Gastrocnemius medialis (tissue), 4 donors: ENCODE results near the gene ICAM5. TPM values are rescaled to one million over a fixed set of nuclear protein-coding genes. Genes with fewer than 3 reads are reported as not detected.
A peak's percentile ranks its signal among the peaks of the same experiment; 100 is the strongest.

Source experiments
- ATAC-seq, 2 donors: fragments of 150-250 bp; one replicate each; pipeline ENCODE4 v1.9.1; 2016
- DNase-seq, 2 donors: peaks; one replicate each; pipeline ENCODE4 v3.0.0-alpha.2; 2019
- H3K27ac ChIP-seq, 4 donors: fragments of 200-600 bp; sonication (generic); 1 replicate in 1 of 4; 2 replicates in 3 of 4; pipeline ENCODE4 v1.5.1; 2016 to 2018; ENCODE audit warnings: mild to moderate bottlenecking in 2 of 4, moderate library complexity in 1 of 4
- H3K27me3 ChIP-seq, 3 donors: fragments of 200-600 bp; sonication (generic) in 2 of 3; 1 replicate in 1 of 3; 2 replicates in 2 of 3; pipeline versions ENCODE4 v1.5.1 to v1.6.0; 2016 to 2019; ENCODE audit warnings: mild to moderate bottlenecking in 1 of 3, moderate library complexity in 1 of 3
- H3K36me3 ChIP-seq, 2 donors: fragments of 200-600 bp; sonication (generic) in 1 of 2; one replicate each; pipeline ENCODE4 v1.5.1; 2017 to 2018
- H3K4me1 ChIP-seq, 2 donors: fragments of 200-600 bp; sonication (generic) in 1 of 2; one replicate each; pipeline ENCODE4 v1.5.1; 2016 to 2017; ENCODE audit warnings: mild to moderate bottlenecking in 2 of 2
- H3K4me3 ChIP-seq, 4 donors: fragments of 200-600 bp; sonication (generic) in 3 of 4; 1 replicate in 1 of 4; 2 replicates in 3 of 4; pipeline ENCODE4 v1.5.1; 2016 to 2019; ENCODE audit warnings: mild to moderate bottlenecking in 2 of 4
- H3K9me3 ChIP-seq, 3 donors: fragments of 200-600 bp; sonication (generic) in 2 of 3; 1 replicate in 1 of 3; 2 replicates in 2 of 3; pipeline ENCODE4 v1.5.1; 2016 to 2019
- POLR2A ChIP-seq, 2 donors: fragments of 450-650 bp; IDR thresholded peaks; one replicate each; pipeline ENCODE4 v1.6.1; 2017; ENCODE audit warnings: antibody characterized with exemption in 2 of 2, mild to moderate bottlenecking in 2 of 2, moderate library complexity in 2 of 2
- in situ Hi-C, 4 donors: fragments of 200-750 bp; cut with MboI; loops; one replicate each; pipeline versions ENCODE4 v1.15.0 to v1.8.0; 2017; ENCODE audit warnings: low sequenced_read_pairs in 4 of 4
- intact Hi-C: fragments of 100-400 bp; cut with DNase I; formaldehyde crosslinking; loops from one replicate; pipeline ENCODE4 v1.15.1; 2023; ENCODE audit warnings: low total_unique reads
- total RNA-seq, 4 donors: library from RNA; depleted of rRNA; stranded (reverse); fragments of >200 nt; gene quantifications; one replicate each; pipeline versions ENCODE4 v1.1.0 to v1.2.3, GENCODE V29; 2016
- TF ChIP-seq, protein P1 (sequence below), 5 experiments: fragments of 450-650 bp in 3 of 5; fragments of 200-600 bp in 2 of 5; sonication (generic) in 2 of 5; IDR thresholded peaks in 4 of 5; conservative IDR thresholded peaks in 1 of 5; 1 replicate in 4 of 5; 2 replicates in 1 of 5; pipeline ENCODE4 v1.5.1; 2016 to 2019; ENCODE audit warnings: antibody characterized with exemption in 5 of 5, mild to moderate bottlenecking in 3 of 5, moderate library complexity in 3 of 5

ICAM5 gene
- total RNA-seq, 4 donors from 2014 or later: not detected

DNA sequence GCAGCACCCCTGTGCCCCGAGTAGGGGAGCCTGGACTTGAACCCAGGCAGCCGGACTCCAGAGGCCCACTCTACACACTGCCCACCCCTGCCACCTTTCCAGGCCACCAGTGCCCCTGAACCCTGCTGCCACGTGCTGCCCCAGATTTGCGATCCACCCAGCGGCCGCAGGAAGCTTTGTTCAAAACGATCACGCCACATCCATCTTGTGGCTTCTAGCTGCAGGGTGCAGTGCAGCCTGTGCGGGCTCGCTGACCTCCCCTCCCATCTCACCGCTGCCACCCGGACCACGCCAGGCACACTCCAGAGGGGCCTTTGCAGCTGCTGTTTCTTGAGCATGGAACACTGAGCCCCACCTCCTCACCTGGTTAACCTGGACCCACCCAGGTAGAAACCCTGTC, 39.8 kb downstream of the ICAM5 start:
- Histone ChIP-seq H3K36me3 (peaks cover 0 to 61% of the 10 kb centered on the region in 2 donors), H3K27ac (no peak overlapping the region), H3K9me3 (no peaks in the 10 kb centered on the region), H3K4me1 (peaks cover 15 to 22% of the 10 kb centered on the region in 2 donors), H3K4me3 (no peak overlapping the region), H3K27me3 (no peaks in the 10 kb centered on the region)
- DNase-seq (no peak), ATAC-seq (no peak)
- in situ Hi-C loops: no loop called here
- intact Hi-C loops: no loop called here
- no peak for TF ChIP-seq POLR2A (IDR thresholded peaks at IDR 0.05)
- TF ChIP-seq, protein P1, sequence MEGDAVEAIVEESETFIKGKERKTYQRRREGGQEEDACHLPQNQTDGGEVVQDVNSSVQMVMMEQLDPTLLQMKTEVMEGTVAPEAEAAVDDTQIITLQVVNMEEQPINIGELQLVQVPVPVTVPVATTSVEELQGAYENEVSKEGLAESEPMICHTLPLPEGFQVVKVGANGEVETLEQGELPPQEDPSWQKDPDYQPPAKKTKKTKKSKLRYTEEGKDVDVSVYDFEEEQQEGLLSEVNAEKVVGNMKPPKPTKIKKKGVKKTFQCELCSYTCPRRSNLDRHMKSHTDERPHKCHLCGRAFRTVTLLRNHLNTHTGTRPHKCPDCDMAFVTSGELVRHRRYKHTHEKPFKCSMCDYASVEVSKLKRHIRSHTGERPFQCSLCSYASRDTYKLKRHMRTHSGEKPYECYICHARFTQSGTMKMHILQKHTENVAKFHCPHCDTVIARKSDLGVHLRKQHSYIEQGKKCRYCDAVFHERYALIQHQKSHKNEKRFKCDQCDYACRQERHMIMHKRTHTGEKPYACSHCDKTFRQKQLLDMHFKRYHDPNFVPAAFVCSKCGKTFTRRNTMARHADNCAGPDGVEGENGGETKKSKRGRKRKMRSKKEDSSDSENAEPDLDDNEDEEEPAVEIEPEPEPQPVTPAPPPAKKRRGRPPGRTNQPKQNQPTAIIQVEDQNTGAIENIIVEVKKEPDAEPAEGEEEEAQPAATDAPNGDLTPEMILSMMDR (IDR thresholded peaks at IDR 0.05 in 4 of 5, conservative IDR thresholded peaks at IDR 0.05 in 1 of 5): no peak

DNA sequence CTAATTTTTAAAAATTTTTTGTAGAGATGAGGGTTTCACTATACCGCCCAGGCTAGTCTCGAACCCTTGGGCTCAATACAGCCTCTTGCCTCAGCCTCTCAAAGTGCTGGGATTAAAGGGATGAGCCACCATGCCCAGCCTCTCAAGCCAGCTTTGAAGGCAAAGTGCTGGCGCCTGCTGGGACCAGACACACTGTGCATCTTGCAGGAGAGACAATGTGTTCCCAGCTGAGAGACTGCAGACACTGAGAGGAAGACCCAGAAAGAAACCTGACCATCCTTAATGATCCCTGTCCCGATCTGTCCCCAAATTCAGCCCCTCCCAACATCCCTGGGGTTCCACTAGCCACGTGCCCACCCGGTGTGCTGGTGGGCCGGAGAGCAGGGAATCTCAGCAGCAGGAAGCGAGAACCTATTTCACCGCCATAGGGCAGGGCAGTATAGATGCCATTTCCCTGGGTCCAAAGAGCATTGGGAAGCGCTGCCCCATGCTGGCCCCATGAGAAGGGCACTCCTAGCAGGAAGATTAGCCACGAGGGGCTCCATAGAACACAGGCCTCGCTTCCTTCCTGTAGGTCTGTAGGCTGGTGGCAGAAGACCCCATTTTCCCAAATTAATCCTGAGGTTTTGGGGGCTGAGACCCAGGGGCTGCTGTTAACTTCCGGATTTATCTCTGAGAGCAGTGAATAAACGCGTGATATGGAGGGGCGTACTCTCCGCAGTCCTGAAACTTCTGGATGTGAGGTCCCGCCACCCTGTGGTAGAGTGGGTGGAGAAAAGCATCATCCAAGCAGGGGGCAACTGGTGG, 42.6 kb downstream of the ICAM5 start:
- H3K4me1 ChIP-seq: peaks cover 18 to 23% of the 10 kb centered on the region in 2 donors
- peak overlapping the region; percentile 90 to 98 (median 95) for H3K27ac ChIP-seq
- DNase-seq (no peak), ATAC-seq (no peak)
- H3K27me3 ChIP-seq: no peaks in the 10 kb centered on the region
- no peaks in the 10 kb centered on the region for H3K9me3 ChIP-seq
- H3K4me3 ChIP-seq: peak overlapping the region; percentile 69 to 96 (median 88)
- intact Hi-C loops (loop anchor here (5.0 to 10.0 kb wide), 3 partner anchors 60 to 498 kb away; partner anchors contain the start of genes EIF3G, ICAM1, P2RY11 and PIN1), in situ Hi-C loops (no loop called here)
- TF ChIP-seq, protein P1 (IDR thresholded peaks at IDR 0.05 in 4 of 5, conservative IDR thresholded peaks at IDR 0.05 in 1 of 5): peak in 1 of 5 experiments; percentile 7
- TF ChIP-seq POLR2A (IDR thresholded peaks at IDR 0.05): no peak
- H3K36me3 ChIP-seq: peaks cover 0 to 33% of the 10 kb centered on the region in 2 donors

DNA sequence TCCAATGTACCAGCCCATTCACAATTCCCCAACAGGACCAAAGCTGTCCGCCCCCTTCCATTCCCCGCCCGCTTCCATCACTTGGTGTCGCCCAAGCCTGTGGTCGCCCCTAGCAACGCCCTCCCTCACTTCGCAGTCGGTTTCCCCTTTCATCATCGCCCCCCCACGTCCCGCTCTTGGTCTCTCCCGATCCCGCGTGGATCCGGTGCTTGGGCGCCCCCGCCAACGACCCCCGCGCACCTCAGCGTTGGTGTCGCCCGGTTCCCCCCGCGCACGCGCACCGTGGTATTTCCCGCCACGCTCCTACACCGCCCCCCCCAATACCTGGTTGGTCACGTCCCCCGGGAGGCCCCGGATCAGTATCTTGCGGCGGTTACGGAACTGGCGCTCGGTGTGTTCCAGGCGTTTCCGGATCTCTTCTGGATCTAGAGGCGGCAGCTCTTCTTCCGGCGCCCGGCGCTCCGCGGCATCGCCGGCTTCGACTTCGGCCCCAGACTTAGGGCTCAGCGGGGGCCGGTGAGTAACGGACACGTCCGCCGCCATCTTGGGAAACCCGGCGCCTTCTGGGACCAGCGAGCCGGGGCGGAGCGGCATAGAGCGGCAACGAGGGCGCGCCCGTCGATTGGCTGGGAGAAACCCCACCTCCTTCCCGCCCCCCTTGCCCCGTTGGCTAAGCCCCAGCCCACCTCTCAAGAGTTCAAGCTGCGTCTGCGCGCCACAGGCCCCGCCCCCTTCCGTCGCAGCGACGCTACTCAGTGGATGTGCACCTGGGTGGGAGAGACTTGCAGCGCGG, 43.4 kb downstream of the ICAM5 start, which contains the start of gene RAVER1:
TSS of gene RAVER1 (minus strand) at position 565 of the 793 bp plus-strand sequence. CDS start at position 543, 22 bp downstream.
- Histone ChIP-seq H3K36me3 (peaks cover 0 to 25% of the 10 kb centered on the region in 2 donors), H3K4me3 (peak within 1 kb of the TSS; percentile 69 to 96 (median 88)), H3K27me3 (no peaks in the 10 kb centered on the region), H3K9me3 (no peaks in the 10 kb centered on the region), H3K27ac (peak within 1 kb of the TSS; percentile 90 to 98 (median 95)), H3K4me1 (peaks cover 18 to 23% of the 10 kb centered on the region in 2 donors)
- DNase-seq (peak; percentile 97), ATAC-seq (peak; percentile 90 to 91)
- intact Hi-C loops (loop anchor here (1.0 to 10.0 kb wide), 6 partner anchors 18 to 498 kb away; partner anchors contain the start of genes EIF3G, ICAM1, MRPL4 and P2RY11), in situ Hi-C loops (no loop called here)
- peak; percentile 85 to 94 for TF ChIP-seq POLR2A (IDR thresholded peaks at IDR 0.05)
- TF ChIP-seq, protein P1 (IDR thresholded peaks at IDR 0.05 in 4 of 5, conservative IDR thresholded peaks at IDR 0.05 in 1 of 5): no peak

DNA sequence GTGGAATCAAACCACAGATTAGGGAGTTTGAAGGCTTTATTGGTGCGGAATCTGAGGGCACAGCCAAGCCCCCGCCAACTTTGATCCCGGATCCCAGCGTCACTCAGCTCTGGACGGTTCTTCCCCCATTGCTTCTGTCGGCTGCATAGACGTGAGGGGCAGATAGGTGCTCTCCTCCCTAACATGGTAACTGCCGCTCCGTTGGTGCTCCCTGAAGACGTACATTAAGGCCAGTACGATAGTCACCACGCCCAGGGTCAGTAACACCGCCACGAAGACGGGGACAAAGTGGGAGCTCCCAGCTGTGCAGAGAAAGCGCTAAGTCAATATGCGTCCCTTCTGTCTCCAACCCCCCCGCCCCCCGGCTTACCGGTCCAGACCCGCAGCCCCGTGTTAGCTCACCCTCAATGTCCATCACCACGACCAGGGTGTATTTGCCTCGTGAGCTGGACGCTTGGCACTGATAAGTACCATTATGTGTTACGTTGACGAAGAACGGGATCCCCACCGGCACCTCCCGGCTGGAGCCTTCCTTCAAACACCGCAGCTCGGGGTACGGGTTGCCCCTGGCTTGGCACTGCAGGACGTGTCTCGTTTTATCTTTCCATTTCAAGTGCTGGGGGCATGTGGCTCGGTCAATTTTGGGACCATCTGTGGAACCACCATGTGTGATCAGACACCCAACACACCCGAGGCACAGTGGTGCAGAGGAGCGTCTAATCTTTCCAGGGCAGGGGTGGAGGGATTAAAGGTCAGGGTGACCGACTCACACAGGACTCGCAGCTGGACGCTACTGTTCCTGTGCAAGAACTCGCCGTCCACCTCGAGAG, 44.2 kb downstream of the ICAM5 start:
- DNase-seq (no peak), ATAC-seq (peak in 1 of 2 donors; percentile 4)
- no peak for TF ChIP-seq POLR2A (IDR thresholded peaks at IDR 0.05)
- intact Hi-C loops (loop anchor here (1.0 to 10.0 kb wide), 6 partner anchors 19 to 499 kb away; partner anchors contain the start of genes EIF3G, ICAM1, MRPL4 and P2RY11), in situ Hi-C loops (no loop called here)
- Histone ChIP-seq H3K4me1 (peaks cover 18 to 23% of the 10 kb centered on the region in 2 donors), H3K4me3 (peak overlapping the region; percentile 69 to 96 (median 88)), H3K9me3 (no peaks in the 10 kb centered on the region), H3K36me3 (peaks cover 0 to 17% of the 10 kb centered on the region in 2 donors), H3K27ac (peak overlapping the region; percentile 90 to 98 (median 95)), H3K27me3 (no peaks in the 10 kb centered on the region)
